ENCODE measurements around the gene PREX1.

Gene PREX1

GRCh38 chr20:48851579-48851978 lies 23.8 kb upstream of the PREX1 start:
- no peak for DNase-seq (ENCODE audit: low spot score)
- TF ChIP-seq CTCF (IDR thresholded peaks at IDR 0.05; ENCODE audit: extremely low read depth, missing control alignments): no peak

GRCh38 chr20:48850977-48851299 lies 23.1 kb upstream of the PREX1 start:
- no peak for DNase-seq (ENCODE audit: low spot score)
- no peak for TF ChIP-seq CTCF (IDR thresholded peaks at IDR 0.05; ENCODE audit: extremely low read depth, missing control alignments)

GRCh38 chr20:48850257-48850976 lies 22.6 kb upstream of the PREX1 start:
- DNase-seq (ENCODE audit: low spot score): no peak
- TF ChIP-seq CTCF (IDR thresholded peaks at IDR 0.05; ENCODE audit: extremely low read depth, missing control alignments): no peak

GRCh38 chr20:48849779-48850178 lies 22.0 kb upstream of the PREX1 start:
- DNase-seq (ENCODE audit: low spot score): no peak
- TF ChIP-seq CTCF (IDR thresholded peaks at IDR 0.05; ENCODE audit: extremely low read depth, missing control alignments): no peak

GRCh38 chr20:48849299-48849698 lies 21.5 kb upstream of the PREX1 start:
- TF ChIP-seq CTCF (IDR thresholded peaks at IDR 0.05; ENCODE audit: extremely low read depth, missing control alignments): no peak

GRCh38 chr20:48847498-48848205 lies 19.9 kb upstream of the PREX1 start:
- TF ChIP-seq CTCF (IDR thresholded peaks at IDR 0.05; ENCODE audit: extremely low read depth, missing control alignments): no peak
- DNase-seq (ENCODE audit: low spot score): no peak

More at GRCh38 chr20:48849299-48849698, 21.5 kb upstream of the PREX1 start:
- no peak for DNase-seq (ENCODE audit: low spot score)

Measured in GM20000 (cell line).